ENCODE measurements around the gene CDKN2AIP. TPM values are rescaled to one million over a fixed set of nuclear protein-coding genes. Genes with fewer than 3 reads are reported as not detected.

Gene CDKN2AIP
- total RNA-seq, 2 donors from 2014 or later, result 14.1 to 15.3 TPM

GRCh38 chr4:183397741-183398297, 46.6 kb upstream of the CDKN2AIP start:
- no peaks in the 10 kb centered on the region for H3K9me3 ChIP-seq (ENCODE audit: control insufficient read depth, low read length)
- peaks cover 27% of the 10 kb centered on the region for H3K27me3 Mint-ChIP-seq (ENCODE audit: insufficient read depth)
- H3K4me3 Mint-ChIP-seq, result peak overlapping the region; percentile 43
- WGBS, 2 experiments (ENCODE audit: insufficient coverage in 1 of 2, insufficient read length in 1 of 2), result 90 to 92% methylated on average over 8 to 14 of the region's 14 CpGs
- no peak for DNase-seq
- H3K4me1 Mint-ChIP-seq, result peaks cover 20% of the 10 kb centered on the region
- H3K27ac Mint-ChIP-seq, result no peak overlapping the region
- H3K4me3 ChIP-seq (ENCODE audit: low read length), result no peak overlapping the region
- no peaks in the 10 kb centered on the region for H3K27me3 ChIP-seq (ENCODE audit: control insufficient read depth, insufficient read depth, low read length, poor library complexity, severe bottlenecking)
- H3K4me1 ChIP-seq (ENCODE audit: control insufficient read depth, insufficient read depth, low read length), result peaks cover 4% of the 10 kb centered on the region
- H3K36me3 Mint-ChIP-seq (ENCODE audit: low read depth), result no peaks in the 10 kb centered on the region
- H3K9me3 Mint-ChIP-seq, result no peaks in the 10 kb centered on the region
- no peak overlapping the region for H3K9ac ChIP-seq (ENCODE audit: extremely low read depth, low read length, poor library complexity, severe bottlenecking)
- no peaks in the 10 kb centered on the region for H3K36me3 ChIP-seq (ENCODE audit: control insufficient read depth, insufficient read depth, low read length)
- TF ChIP-seq CTCF (conservative IDR thresholded peaks at IDR 0.05), result no peak
- H3K27ac ChIP-seq (ENCODE audit: low read depth, low read length), result no peak overlapping the region

DNA sequence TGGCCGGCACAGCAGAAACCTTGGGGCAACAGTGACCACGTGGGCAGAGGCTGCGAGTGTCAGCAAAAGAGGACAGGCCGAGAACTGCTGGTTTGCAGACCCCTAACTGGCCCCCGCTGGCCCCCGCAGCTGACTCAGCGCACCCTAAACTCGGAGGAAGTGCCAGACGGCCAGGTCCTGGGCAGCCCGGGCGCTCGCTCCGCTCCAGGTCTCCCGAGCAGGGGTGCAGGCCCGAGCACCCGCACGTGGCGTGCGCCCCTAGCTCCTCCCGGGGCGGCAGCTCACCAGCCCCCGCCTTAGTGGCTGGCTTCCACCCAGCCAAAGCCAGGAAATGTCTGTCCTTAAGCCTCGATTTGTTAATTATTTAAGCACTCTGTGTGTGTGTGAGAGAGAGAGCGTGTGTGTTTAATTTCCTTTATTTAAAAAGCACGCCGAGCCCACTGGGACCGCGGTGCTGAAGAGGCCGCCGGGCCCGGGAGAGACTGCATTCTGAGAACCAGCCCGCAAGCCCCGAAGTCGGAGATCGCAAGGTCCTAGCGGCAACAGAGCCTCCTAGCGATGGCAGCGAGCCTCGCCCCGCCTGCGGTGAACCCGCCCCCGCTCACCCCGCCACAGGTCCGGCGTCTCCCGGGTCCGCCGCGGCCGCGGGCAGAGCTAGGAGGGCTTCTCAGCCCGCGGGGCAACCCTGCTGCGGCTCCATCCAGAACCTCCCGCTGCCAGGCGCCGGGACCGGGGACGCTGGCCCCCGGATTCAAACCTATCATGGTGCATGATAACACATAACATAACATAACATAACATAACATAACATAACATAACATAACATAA, 45.9 kb upstream of the CDKN2AIP start:
- WGBS, 2 experiments (ENCODE audit: insufficient coverage in 1 of 2, insufficient read length in 1 of 2), result 21 to 26% methylated on average over 50 to 61 of the region's 61 CpGs
- H3K4me1 Mint-ChIP-seq, result peaks cover 20% of the 10 kb centered on the region
- H3K9ac ChIP-seq (ENCODE audit: extremely low read depth, low read length, poor library complexity, severe bottlenecking), result peak overlapping the region; percentile 25

DNA sequence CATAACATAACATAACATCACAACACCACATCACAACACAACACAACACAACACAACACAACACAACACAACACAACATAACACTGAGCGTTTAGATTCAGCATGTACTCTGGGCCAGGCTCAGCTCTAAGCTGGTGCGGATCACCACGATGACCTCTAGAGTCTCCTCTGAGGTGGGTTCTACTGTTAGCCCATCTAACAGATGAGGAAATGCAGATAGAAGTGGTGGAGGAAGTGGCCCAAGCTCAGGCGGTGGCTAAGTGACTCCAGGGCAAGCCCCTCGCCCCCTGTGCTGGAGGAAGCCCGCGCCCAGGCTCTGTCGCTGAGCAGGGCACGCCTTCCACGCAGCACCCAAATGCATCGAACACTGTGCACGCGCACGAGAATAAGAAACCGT, 45.3 kb upstream of the CDKN2AIP start:
- Histone ChIP-seq H3K4me3 (ENCODE audit: low read length) (no peak overlapping the region), H3K9me3 (ENCODE audit: control insufficient read depth, low read length) (no peaks in the 10 kb centered on the region), H3K27ac (ENCODE audit: low read depth, low read length) (no peak overlapping the region), H3K4me1 (ENCODE audit: control insufficient read depth, insufficient read depth, low read length) (peaks cover 4% of the 10 kb centered on the region), H3K9ac (ENCODE audit: extremely low read depth, low read length, poor library complexity, severe bottlenecking) (no peak overlapping the region), H3K27me3 (ENCODE audit: control insufficient read depth, insufficient read depth, low read length, poor library complexity, severe bottlenecking) (no peaks in the 10 kb centered on the region), H3K36me3 (ENCODE audit: control insufficient read depth, insufficient read depth, low read length) (no peaks in the 10 kb centered on the region)
- DNase-seq, result no peak
- H3K9me3 Mint-ChIP-seq, result no peaks in the 10 kb centered on the region
- H3K27ac Mint-ChIP-seq, result no peak overlapping the region
- H3K4me1 Mint-ChIP-seq, result peaks cover 20% of the 10 kb centered on the region
- no peaks in the 10 kb centered on the region for H3K36me3 Mint-ChIP-seq (ENCODE audit: low read depth)
- peak overlapping the region; percentile 43 for H3K4me3 Mint-ChIP-seq
- WGBS, 2 experiments (ENCODE audit: insufficient coverage in 1 of 2, insufficient read length in 1 of 2), result 92 to 96% methylated on average over 14 to 15 of the region's 15 CpGs
- peaks cover 21% of the 10 kb centered on the region for H3K27me3 Mint-ChIP-seq (ENCODE audit: insufficient read depth)
- TF ChIP-seq CTCF (conservative IDR thresholded peaks at IDR 0.05), result no peak

More for the DNA sequence above, 45.9 kb upstream of the CDKN2AIP start:
- Mint-ChIP-seq H3K27ac (peak overlapping the region; percentile 85), H3K36me3 (ENCODE audit: low read depth) (no peaks in the 10 kb centered on the region), H3K9me3 (no peaks in the 10 kb centered on the region), H3K4me3 (peak overlapping the region; percentile 43), H3K27me3 (ENCODE audit: insufficient read depth) (peaks cover 26% of the 10 kb centered on the region)
- Histone ChIP-seq H3K9me3 (ENCODE audit: control insufficient read depth, low read length) (no peaks in the 10 kb centered on the region), H3K36me3 (ENCODE audit: control insufficient read depth, insufficient read depth, low read length) (no peaks in the 10 kb centered on the region), H3K4me1 (ENCODE audit: control insufficient read depth, insufficient read depth, low read length) (peaks cover 4% of the 10 kb centered on the region), H3K27me3 (ENCODE audit: control insufficient read depth, insufficient read depth, low read length, poor library complexity, severe bottlenecking) (no peaks in the 10 kb centered on the region), H3K27ac (ENCODE audit: low read depth, low read length) (no peak overlapping the region), H3K4me3 (ENCODE audit: low read length) (no peak overlapping the region)
- TF ChIP-seq CTCF (conservative IDR thresholded peaks at IDR 0.05), result peak; percentile 82
- peak; percentile 93 for DNase-seq
